Stimulated activated CD4-positive, alpha-beta T cell treated with anti-CD3 and anti-CD28 coated beads, Interleukin-2, amount 100 ng/mL, for 24 hours (primary cell): Measurements from ENCODE around the gene TMEM238.

Experiments
- DNase-seq, 2 donors: peaks; one replicate each; pipeline ENCODE4 v3.0.0-alpha.2; 2020

TMEM238 gene

DNA sequence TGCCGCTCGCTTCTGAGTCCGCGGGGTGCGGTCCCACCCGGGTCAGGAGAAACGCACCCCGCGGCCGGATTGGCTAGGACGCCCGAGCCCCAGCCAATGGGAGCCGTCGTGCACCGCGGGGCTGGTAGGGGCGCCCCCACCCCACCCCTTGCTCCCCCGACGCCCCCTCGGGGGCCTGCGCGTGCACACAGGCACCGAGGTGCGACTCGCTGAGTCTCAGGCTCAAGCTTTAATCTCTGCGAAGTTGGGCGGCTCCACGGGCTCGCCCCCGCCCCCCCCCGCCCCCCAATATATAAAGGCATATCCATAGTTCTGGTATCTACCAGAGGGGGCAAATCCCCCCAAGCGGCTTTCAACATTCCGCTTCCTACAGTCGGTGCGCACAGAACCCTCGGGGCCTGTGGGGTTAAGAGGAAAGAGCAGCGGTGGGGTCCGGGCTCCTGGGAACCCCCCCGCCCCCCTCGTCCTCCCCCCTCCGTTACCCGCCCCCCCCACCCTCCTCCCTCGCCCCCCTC, 29.3 kb downstream of the TMEM238 start, which contains the start of gene COX6B2:
Gene COX6B2 (minus strand): TSS at position 22 of the 515 bp plus-strand sequence. CDS start 198 bp downstream, outside the sequence.
- no peak for DNase-seq

DNA sequence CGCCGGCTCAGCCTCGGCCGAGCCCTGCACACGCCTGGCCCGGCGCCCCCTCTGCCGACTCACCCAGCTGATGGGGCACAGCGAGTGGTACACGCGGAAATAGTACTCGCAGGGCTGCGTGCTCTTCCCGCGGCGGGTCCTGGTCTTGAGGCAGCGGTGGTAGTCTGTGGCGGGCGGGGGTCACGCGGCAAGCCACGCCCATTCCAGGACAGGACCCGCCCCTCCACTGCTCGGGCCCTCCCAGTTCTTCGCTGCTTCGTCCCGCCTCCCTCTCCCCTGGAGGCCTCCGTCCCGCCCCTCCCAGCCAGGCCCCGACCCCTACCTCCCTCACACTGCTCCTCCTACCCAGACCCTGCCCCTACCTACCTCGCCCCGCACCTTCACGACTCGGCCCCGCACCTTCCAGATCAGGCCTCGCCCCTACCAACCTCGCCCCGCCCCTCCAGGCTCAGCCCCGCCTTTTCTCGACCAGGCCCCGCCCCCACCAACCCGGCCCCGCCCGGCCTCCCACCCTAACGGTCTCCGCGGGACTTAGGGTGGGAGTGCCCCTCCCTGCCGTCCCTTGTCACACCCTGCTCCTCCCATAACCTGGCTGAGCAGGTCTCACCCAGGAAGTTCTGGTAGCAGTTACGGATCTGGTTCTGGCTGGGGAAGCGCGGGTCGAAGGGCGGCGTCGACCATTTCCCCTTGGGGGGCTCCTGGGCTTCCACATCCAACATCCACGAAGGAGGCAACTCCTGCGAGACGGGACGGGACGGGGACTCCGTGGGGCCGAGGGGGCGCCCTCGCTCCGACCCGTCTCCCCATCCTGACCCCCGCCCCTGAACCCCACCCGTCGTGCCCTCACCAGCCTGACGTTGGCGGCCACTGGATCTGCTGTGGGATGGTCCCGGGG, 30.0 kb downstream of the TMEM238 start:
- DNase-seq, result peak; percentile 65 to 74

DNA sequence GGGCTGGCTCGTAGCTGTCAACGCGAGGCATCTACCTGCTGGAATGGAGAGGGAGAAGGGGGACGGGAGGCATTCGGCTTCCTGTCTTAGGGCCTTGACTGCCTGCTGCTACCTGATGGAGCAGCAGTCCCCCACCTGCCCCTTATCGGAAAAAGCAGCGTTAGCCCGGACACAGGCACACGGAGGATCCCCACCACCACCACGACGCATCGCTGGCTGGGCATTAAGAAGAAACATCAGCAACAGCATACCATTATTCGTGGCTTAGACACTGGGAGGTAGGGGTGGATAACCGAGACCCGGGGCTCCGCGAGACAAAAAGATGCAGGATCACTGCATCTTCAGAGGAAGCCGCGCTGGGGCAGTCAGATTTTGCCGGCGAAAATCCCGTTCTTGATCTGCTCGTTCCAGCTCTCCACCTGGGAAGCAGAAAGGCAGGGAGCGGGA, 30.7 kb downstream of the TMEM238 start:
- no peak for DNase-seq

DNA sequence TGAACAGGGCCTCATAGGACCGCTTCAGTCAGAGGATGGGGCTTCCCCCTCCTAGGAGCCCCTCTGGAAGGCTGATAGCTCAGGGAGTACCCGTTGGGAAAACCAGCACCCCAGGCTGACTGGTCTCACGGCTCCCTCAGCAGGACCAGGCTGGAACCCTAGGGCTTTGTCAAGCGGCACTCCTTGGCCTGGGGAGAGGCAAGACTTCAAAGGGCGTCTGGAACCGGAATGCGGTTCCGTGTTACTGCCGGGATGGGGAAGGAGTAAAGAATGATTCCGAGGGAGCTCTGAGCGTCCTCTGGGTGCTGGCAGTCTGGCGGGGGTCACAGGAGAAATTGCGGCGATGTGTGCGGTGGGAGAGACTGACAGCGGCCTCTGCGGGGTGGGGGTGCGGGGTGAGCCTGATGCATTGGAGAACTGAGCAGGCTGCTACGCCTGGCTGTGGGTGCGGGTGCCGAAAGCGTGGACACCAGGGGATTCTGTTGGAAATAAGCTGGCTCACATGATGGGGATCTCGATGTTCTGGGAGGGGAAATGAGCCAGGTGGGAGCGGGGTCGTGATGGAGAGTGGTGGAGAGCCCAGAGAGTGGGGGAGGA, 31.4 kb downstream of the TMEM238 start:
- no peak for DNase-seq

DNA sequence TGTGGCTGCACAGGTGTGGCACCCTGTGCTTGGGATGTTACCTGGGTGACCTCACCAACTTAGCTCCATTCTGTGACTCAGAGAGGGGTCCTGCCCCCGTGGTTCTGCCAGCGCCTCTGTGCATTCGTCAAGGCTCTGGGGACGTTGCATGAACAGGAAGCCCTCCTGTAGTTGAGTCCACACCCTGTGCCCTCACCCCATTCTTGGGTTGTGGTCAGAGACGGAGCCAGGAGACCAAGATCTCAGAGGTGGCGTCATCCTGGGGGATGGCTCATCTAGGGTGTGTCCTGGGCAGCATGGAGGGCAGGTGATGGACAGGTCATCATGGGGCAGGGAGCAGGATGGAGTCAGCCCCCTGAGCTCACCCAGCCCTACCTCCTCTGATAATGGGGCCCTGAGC, 32.1 kb downstream of the TMEM238 start:
- no peak for DNase-seq

DNA sequence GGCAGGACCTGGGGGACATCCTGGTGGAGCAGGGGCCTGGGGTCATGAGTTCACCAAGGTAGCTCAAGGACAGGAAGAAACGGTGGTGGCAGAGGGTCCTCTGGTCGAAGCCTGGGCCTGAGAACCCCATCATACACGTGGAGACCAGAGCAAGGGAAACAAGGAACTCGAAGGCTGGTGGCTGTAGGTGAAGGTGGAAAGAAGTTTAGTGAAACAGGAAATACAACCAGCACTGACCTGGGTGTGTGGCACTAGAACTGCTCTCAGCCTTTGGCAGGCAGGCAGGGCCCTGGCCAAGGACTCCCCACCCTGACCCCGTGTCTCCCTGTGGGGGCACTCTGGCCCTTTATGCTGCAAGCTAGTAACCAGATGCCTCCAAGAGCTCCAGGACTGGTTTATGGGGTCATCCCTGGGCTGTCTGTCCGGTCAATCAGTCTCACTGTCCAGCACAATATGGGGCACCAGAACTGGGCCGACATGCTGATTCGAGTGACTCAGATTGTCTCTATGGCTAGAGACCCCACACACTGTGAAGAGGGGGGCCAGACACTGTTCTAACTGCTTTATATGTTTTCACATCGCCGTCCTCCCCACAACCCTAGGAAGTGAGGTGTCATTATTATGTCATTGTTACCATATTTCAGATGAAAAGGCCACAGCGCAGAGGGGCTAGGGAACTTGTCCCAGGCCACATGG, 33.3 kb downstream of the TMEM238 start:
- DNase-seq, result no peak

DNA sequence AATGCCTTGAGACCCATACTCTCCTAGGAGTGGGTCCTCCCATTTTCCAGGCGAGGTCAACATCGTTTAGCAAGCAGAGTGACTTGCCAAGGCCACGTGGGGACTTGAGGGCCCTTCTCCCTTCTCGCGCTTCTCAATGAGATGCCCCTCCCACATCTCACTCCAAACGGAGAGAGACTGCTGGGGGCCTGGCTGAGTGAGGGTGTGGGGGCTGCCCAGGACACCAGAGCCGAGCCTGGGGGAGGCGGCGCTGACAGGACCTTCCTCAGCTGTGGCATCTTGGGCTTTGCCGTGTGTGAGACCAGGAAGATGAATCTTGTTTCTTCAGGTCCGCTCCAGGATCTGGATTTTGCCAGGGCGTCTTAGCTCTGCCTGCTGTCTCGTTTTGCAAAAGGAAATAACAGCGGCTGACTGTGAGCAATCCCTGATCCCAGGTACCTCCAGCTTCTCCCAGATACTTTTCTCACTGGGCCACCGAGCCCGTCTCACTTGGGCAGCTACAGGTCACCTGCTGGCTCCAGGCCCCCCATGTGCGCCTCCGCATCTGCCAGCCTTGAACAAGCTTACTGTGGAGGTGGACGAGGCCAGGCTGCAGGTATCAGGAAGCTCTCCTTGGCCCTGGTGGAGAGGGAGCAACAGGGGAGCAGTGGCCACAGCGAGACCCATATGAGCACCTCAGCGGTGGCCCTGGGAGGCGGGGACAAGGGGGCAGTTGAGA, 35.6 kb downstream of the TMEM238 start:
- no peak for DNase-seq

DNA sequence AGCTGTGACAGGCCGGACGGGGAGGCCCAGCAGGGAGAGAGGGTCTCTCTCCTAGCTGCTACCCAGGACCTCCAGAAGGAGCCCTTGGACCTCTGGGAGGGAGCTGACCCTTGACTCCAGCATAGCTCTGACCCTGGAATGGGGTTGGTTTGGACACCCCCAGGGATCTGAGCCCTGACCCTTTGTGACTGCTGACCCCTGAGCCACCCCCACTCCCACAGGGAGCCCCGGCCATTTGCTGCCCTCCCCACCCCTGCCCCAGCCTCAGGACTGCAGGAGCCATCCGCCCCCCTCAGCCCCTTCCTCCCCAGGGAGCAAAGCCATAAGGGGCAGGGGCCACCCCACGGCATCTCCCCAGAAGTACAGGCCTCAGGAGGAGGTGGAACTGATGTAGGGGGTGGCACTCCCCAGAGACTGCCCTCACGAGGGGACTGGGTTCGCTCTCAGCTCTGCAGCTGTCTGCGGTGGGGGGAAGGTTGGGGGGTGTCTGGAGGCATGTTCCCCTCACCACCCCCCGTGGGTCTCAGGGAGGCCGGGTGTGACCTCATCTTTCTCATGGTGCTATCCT, 36.6 kb downstream of the TMEM238 start:
- no peak for DNase-seq

DNA sequence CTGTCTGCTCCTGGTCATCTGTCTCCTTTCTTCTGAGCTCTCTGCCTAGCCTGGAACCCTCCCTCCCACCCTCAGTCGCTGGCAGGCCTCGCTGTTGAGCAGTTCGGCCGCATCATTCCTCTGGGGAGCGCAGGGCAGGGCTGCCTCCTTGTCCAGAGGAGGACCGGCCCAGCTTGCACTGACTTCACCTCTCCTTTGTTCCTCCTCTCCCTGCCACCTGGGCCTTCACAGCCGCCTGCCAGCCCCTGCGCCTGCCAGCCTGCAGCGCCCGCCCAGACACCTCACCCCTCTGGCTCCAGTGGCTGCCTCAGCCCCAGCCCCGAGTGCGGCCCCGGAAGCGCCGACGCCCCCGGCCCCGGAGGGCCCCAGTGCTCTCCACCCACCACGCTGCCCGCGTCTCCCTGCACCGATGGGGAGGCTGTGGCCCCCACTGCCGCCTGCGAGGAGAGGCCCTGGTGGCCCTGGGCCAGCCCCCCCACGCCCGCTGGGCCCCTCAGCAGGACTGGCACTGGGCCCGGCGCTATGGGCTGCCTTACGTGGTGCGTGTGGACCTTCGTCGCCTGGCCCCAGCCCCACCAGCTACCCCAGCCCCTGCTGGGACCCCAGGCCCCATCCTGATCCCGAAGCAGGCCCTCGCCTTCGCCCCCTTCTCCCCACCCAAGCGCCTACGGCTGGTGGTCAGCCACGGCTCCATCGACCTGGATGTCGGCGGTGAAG, 37.2 kb downstream of the TMEM238 start:
- no peak for DNase-seq

DNA sequence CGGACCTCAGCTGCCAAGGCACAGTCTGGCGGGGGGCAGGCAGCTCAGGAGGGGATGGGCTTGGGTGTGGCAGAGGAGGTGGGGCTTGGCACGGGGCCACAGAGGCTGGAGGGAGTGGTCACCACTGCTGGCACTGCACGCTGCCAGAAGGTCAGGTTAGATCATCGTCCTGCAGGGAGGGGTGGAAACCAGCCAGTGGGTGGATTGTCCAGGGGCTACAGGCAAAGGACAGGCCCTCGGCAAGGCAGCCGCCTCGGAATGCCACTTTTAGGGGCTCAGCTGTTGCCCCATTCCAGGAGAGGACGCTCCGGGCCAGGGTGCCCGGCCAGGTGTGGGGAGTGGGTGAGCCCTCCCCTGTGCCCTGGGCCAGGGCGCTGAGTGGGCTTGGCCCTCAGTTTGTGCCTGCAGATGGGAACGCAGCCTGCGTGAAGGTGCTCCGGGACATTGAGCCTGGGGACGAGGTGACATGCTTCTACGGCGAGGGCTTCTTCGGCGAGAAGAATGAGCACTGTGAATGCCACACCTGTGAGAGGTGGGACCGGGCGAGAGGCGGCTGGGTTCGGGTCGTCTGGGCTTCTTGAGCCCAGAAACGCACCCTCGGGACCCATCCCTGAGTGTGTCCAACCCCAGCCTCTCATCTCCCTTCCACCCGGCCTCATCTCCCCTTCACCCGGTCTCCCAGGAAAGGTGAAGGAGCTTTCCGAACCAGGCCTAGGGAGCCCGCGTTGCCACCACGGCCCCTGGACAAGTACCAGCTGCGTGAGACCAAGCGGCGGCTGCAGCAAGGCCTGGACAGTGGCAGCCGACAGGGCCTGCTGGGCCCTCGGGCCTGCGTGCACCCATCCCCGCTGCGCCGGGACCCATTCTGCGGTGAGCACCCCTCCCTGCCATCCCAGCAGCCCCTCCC, 38.0 kb downstream of the TMEM238 start:
- no peak for DNase-seq

DNA sequence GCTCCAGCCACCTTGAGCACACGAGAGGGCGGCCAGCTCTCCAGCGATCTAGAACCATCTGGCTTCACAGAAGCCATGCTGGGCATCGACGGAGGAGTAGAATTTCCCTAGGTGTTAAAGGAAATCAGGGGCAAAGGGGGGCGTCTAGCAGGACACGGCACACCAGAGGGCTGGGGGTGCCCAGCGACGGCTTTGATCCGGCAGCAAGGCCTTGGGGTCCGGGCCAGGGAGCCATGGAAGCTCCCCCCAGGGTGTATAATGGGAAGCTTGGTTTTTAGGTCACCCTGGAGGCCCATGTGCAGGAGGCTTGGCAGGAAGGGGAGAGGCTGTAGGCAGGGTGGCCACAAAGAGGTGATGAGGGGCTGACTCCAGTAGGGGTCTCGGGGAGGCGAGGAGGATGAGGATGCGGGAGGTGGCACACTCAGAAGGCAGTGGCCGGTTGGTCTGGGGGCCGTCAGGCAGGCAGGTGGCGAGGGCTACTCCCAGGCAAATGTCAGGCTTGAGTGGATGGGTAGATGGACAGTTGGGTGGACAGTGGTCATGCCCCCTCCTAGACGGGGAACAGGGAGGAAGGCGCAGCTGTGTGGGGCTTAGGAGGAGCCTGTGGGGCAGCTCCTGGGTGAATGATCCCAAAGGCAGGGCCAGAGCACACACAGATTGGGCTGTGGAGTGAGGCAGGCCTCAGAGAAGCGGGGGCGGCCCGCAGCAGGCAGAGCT, 38.8 kb downstream of the TMEM238 start:
- no peak for DNase-seq

DNA sequence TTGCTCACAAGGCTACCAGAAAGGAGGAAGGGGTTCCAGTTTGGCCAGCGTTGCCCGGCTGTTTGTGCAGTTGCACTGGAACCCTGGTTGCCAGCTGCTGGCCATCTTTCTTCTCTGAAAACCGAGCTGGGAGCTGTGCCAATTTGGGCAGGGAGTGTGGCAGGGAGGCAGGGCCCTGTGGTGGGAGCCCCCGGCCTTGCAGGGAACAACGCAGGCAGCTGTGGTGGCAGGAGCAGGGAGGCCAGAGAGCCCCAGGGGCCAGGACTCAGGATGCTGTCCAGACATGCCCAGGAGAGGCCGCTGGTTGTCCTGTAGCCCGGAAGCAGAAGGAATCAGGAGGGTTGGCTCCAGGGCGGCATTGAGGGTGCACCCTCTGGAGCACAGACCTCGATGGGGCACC, 39.6 kb downstream of the TMEM238 start:
- DNase-seq, result no peak

DNA sequence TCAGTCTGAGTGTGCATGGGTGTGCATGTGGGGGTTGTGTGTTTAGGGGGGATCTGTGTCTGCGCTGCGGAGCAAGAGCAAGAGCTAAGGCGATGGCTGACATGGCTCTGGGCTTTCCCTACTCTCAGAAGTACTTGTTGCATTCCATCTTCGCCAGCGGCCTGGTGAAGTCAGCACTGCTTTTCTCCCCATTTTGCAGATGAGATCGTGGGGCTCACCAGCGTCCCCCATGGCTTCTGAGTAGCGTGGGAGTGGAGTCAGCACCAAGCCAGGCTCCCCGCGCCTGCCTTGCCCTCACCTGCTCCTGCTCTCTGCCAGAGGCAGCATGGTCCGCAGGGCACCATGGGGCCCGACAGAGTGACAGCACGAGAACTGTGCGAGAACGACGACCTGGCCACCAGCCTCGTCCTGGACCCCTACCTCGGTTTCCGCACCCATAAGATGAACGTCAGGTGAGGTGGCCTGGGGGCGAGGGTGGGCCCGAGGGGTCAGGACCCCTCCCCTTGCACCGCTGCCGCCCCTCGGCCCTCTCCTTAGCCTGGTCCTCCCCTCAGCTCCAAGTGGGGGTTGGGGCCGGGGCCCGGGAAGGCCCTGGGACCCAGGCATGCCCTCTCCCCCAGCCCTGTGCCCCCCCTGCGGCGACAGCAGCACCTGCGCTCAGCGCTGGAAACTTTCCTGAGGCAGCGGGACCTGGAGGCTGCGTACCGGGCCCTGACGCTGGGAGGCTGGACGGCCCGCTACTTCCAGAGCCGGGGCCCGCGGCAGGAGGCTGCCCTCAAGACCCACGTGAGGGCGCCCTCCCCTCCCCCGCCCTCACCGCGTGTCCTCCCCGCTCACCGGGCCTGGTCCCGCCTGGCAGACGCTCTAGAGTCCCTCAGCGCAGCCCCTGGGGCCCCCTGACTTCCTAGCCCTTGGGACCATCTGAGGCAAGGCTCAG, 42.2 kb downstream of the TMEM238 start:
- no peak for DNase-seq

DNA sequence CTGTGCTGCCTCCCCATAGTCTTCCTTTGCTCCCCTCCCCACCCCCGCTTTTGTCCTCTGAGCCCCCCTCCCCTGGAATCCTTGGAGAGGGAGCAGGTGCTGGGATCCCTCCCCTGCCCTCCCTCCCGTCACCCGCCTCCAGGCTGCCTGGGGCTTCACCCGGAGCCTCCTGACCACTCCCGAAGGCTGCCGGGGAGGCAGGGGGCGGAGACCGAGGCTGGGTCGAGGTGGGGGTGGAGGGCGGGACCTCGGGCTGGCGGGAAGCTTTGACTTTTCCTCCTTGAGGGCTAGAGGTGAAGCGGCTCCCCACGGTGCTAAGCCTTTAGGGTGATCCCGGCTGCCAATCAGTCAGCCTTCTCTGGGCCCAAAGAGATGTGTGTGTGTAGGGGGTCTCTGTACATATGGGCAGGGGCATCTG, 42.9 kb downstream of the TMEM238 start:
- DNase-seq, result peak; percentile 65 to 80

DNA sequence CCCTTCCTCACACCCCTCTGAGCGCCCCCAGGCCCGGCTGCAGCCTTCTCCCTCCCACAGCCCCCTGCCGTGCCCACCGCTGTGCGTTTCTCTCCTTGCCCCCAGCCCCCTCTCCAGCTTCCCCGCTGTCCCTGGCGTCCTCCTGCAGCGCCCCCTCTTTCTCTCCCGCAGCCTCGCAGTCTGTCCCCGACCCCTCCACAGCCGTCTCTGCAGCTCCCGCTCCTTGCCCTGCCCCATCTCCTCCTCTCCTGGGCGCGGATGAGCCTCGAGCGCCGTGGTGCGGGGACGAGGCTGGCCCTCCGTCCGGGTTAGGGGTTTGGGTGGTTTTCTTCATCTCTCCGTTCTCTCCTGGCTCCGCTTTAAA, 43.3 kb downstream of the TMEM238 start:
- DNase-seq, result peak in 1 of 2 donors; percentile 26

DNA sequence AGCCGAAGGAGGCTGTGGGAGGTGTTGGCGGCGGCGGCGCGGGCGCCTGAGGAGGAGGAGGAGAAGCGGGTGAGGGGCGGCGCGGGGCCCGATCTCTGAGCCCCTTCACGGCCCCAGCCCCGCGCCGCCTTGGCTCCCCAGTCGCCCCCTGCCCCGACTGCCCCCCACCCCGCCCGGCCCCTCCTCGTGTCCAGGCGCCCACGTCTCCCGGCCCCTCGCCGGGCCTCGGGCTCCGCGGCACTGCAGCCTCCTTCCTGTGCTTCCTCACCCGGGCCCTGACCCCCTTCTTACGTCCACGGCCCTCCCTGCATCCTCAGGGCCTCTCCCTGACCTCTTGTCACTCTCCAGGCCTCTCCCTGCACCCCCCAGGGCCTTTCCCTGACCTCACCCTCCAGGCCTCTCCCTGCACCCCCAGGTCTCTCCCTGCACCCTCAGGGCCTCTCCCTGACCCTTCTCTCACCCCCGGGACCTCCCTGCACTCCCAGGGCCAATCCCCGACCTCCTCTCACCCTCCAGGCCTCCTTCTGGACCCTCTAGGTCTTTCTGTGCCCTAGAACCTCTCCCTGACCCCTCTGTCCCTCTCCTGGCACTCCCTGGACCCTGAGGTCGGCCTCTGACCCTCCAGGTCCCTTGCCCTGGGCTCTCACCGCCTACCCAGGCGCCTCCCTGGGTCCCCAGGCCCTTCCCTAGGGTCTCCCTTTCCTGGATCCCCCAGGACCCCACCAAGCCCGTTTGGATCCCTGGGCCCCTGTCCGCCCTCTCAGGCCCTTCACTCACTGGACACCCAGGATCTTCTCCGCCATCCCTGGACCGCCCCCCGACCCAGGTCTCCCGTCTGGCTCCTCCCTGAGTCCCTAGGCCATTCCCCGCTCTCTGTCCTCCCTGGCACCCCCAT, 44.0 kb downstream of the TMEM238 start:
- DNase-seq, result peak in 1 of 2 donors; percentile 28

DNA sequence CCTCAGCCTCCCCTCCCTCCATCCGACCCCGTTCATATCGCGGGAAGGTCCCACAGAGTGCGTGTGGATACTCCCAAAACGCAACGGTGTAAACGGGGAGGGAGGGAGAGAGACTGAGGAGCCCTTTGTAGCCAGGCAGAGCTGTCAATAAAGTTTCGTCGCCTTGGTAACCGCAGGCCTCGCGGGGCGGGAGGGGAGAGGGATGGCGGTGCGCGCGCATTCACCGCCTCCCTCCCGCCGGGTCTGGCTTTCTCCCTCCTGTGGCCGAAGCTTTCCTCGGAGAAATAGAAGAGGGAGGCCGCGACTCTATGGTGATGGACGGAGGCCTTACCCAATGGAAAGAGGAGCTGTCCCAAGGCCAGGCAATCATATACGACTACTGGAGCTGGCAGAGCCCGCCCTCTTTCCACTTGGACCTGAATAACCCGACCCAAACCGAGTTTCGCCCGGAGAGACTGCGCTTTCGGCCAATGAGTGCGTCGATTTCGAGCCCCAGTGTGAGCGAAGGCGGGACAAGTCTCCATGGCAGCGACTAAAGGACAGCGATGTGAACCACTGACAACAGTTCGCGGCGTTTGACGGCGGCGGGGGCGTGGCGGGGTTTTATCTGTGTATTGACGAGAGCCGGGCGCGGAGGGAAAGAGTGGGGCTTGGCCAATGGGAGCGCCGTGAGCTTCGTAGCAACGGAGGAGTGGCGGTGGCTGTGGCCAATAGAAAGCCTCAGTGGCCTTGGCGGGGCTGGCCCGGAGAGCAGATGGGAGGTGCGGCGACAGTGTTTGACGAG, 44.8 kb downstream of the TMEM238 start, which contains the start of gene KMT5C:
Gene KMT5C (plus strand): TSS at position 772 of the 784 bp plus-strand sequence. CDS start 2,061 bp downstream, outside the sequence.
- DNase-seq, result peak; percentile 100
